Stimulated activated effector memory CD8-positive, alpha-beta T cell treated with anti-CD3 and anti-CD28 coated beads, Interleukin-12 subunit alpha, Interleukin-12 subunit beta, amount 100 ng/mL, for 72 hours (primary cell): ENCODE measurements around the gene FOXO6.
A peak's percentile ranks its signal among the peaks of the same experiment; 100 is the strongest.

Experiments
- ATAC-seq: fragments of 150-1000 bp; cut with Tn5 transposase; 2 replicates; pipeline ENCODE4 v1.10.0; 2021
- DNase-seq, 2 donors: peaks; one replicate each; pipeline ENCODE4 v3.0.0; 2021 to 2022; ENCODE audit warnings: low spot score in 2 of 2
- H3K27ac Mint-ChIP-seq: one replicate; pipeline ENCODE4 v1.8.0; 2022; ENCODE audit warnings: mild to moderate bottlenecking, mixed read lengths
- H3K36me3 Mint-ChIP-seq: one replicate; pipeline ENCODE4 v1.8.0; 2022; ENCODE audit warnings: mild to moderate bottlenecking, mixed read lengths
- H3K4me1 Mint-ChIP-seq: one replicate; pipeline ENCODE4 v1.8.0; 2022; ENCODE audit warnings: mixed read lengths
- H3K4me3 Mint-ChIP-seq: one replicate; pipeline ENCODE4 v1.8.0; 2022; ENCODE audit warnings: mild to moderate bottlenecking, mixed read lengths
- H3K9me3 Mint-ChIP-seq: one replicate; pipeline ENCODE4 v1.8.0; 2022; ENCODE audit warnings: mixed read lengths

Gene FOXO6

DNA sequence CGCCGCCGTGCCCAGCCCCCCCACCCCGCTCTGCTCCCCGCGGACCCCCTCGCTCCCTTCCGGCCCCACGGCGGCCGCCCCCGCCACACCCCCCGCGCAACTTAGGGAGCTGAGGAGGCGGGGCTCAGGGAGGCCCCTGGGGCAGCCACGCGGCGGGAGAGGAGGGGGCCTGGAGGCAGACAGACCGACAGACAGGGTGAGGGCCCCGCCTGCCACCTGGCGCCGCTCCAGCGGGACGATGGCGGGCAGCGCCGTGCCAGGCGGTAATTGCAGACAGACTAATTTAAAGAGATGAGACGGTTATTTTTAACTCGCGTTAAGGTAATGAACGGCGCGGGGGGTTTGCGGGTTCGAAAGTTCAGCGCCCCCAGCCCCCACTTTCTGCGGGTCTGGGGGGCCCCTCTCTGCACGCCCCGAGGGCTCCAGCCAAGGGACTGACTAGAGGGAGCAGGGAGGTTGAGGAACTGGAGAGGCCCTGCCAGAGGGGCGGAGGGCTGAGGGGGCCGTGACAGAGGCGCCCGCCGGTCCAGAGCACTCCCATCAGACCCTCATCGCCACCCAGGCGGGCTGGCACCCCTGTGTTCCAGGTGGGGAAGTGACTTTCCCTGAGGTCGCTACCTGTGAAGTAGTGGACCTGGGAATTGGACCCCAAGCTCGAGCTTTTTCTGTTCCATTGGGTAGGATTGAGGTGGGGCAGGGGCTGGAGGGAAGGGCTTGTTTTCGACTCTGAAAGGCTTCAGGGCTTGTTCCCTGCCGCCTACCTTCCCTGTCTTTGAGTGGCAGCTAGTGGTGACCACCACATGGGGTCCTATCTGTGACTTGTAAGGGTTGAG lies 5.4 kb downstream of the FOXO6 start:
- peak overlapping the region; percentile 59 for H3K4me3 Mint-ChIP-seq
- ATAC-seq (peak; percentile 11), DNase-seq (no peak)
- H3K4me1 Mint-ChIP-seq = peaks cover 33% of the 10 kb centered on the region
- no peaks in the 10 kb centered on the region for H3K9me3 Mint-ChIP-seq
- no peak overlapping the region for H3K27ac Mint-ChIP-seq
- peaks cover 5% of the 10 kb centered on the region for H3K36me3 Mint-ChIP-seq

DNA sequence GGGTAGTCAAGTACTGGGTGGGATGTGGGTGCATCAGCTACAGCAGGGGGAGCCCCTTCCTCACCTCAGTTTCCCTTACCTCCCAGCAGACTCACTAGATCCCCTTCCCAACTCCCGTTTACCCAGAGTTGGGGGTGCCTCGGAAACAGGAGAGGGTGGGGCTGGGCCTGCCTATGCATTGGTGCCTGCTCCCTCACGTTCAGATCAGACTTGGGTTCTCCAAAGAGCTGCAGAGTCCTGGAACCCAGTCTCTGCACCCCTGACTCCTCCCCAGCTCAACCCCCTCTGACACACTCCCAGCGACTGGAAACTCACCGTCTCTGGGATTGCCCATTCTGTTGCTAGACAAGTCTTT lies 6.0 kb downstream of the FOXO6 start:
- ATAC-seq = no peak
- Mint-ChIP-seq H3K27ac (no peak overlapping the region), H3K4me3 (peak overlapping the region; percentile 59), H3K36me3 (peaks cover 5% of the 10 kb centered on the region), H3K9me3 (no peaks in the 10 kb centered on the region), H3K4me1 (peaks cover 33% of the 10 kb centered on the region)
- no peak for DNase-seq

- ATAC-seq (no peak), DNase-seq (no peak)
- Mint-ChIP-seq H3K4me1 (peaks cover 23% of the 10 kb centered on the region), H3K9me3 (no peaks in the 10 kb centered on the region), H3K36me3 (peaks cover 5% of the 10 kb centered on the region), H3K27ac (no peak overlapping the region), H3K4me3 (no peak overlapping the region)
These were observed 7.1 kb downstream of the FOXO6 start for GRCh38 chr1:41368366-41368765.

DNA sequence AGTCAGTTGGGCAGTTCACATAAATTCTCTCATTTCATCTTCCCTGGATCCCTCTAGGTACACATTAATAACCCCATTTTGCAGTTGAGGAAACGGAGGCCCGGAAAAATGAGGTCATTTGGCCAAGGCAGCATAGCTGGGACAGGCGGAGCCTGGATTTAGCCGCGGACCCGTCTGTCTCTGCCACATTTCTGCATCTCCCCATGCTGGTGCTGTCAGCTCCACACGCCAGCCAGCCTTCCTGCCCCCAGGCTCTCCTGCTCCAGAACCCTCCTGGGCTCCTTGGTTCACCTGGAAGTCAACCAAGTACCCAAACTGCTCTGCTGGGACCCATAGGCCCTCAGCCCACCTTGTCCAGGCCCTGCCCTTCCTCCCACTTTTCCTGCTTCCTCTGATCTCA lies 7.6 kb downstream of the FOXO6 start:
- H3K36me3 Mint-ChIP-seq = peaks cover 5% of the 10 kb centered on the region
- peaks cover 18% of the 10 kb centered on the region for H3K4me1 Mint-ChIP-seq
- ATAC-seq (no peak), DNase-seq (no peak)
- H3K9me3 Mint-ChIP-seq = no peaks in the 10 kb centered on the region
- no peak overlapping the region for H3K27ac Mint-ChIP-seq
- H3K4me3 Mint-ChIP-seq = no peak overlapping the region

DNA sequence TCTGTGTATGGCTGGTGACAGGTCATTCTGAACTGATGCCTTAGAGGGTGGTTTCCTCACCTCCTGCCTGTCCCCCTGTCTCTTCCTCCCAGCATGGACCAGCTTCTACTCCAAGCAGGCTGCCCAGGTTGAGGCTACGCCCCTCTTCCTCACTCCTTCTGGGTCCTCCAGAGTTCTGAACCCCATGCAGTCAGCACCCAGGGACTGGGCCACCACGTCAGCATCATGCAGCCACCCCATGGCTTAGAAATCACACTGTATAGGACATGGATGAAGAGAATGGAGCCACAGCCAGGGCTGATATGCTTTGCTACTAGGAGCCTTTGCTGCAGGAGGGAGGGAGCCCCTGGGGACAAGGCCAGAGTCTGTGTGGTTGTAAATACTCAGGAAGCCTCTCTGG lies 8.3 kb downstream of the FOXO6 start:
- Mint-ChIP-seq H3K4me1 (peaks cover 15% of the 10 kb centered on the region), H3K36me3 (peaks cover 5% of the 10 kb centered on the region), H3K4me3 (no peak overlapping the region), H3K9me3 (no peaks in the 10 kb centered on the region), H3K27ac (no peak overlapping the region)
- DNase-seq (no peak), ATAC-seq (no peak)

DNA sequence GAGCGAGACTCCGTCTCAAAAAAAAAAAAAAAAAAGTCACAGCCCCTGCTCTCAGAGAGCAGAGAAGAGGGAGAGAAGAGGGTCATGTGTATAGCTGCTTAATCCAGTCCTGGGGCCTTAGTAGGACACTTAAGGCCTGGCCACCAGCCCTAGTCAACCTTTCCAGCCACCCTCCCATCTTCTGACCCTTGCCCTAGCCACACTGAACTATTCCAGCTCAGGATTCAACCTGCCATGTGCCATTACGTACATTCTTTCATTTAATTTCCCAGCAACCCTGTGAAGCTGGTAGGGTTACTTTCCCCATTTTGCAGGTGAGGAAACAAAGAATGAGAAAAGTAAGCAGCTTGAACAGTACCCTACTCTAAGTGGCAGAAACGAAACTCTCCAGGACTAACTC lies 9.0 kb downstream of the FOXO6 start:
- Mint-ChIP-seq H3K9me3 (no peaks in the 10 kb centered on the region), H3K4me1 (peaks cover 12% of the 10 kb centered on the region), H3K36me3 (peaks cover 5% of the 10 kb centered on the region), H3K27ac (no peak overlapping the region), H3K4me3 (no peak overlapping the region)
- no peak for ATAC-seq
- DNase-seq = no peak

DNA sequence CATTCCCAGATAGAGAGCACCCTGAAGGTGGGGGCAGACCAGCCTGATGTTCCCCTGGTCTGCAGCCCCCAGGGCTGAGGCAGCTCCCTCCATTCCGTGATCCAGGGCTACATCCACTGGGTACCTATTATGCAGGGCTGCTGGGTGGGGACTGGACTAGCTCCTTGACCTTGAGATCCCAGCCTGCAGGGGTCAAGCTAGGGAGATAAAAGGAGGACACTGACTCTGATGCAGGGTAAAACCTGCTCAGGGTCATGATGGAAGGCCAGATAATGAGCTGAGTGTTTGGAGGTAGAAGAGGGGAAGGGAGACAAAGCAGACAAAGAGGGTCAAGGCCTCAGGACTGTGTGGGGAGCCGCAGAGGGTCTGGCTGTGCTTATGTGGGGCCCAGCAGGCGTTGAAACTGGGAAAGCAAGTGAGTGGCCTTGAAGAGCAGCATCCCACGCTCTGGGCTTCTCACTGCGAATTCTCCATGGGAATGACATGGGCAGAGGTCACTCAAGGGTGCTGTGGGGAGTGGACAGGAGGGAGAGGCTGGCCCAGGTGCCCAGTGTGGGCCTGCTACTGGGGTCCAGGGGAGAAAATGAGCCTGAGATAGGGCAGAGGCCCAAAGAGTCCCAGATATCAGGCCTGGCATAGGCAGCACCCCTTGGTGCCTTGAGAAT lies 9.7 kb downstream of the FOXO6 start:
- DNase-seq (no peak), ATAC-seq (no peak)
- Mint-ChIP-seq H3K36me3 (peaks cover 5% of the 10 kb centered on the region), H3K4me1 (peaks cover 5% of the 10 kb centered on the region), H3K9me3 (no peaks in the 10 kb centered on the region), H3K4me3 (no peak overlapping the region), H3K27ac (no peak overlapping the region)

DNA sequence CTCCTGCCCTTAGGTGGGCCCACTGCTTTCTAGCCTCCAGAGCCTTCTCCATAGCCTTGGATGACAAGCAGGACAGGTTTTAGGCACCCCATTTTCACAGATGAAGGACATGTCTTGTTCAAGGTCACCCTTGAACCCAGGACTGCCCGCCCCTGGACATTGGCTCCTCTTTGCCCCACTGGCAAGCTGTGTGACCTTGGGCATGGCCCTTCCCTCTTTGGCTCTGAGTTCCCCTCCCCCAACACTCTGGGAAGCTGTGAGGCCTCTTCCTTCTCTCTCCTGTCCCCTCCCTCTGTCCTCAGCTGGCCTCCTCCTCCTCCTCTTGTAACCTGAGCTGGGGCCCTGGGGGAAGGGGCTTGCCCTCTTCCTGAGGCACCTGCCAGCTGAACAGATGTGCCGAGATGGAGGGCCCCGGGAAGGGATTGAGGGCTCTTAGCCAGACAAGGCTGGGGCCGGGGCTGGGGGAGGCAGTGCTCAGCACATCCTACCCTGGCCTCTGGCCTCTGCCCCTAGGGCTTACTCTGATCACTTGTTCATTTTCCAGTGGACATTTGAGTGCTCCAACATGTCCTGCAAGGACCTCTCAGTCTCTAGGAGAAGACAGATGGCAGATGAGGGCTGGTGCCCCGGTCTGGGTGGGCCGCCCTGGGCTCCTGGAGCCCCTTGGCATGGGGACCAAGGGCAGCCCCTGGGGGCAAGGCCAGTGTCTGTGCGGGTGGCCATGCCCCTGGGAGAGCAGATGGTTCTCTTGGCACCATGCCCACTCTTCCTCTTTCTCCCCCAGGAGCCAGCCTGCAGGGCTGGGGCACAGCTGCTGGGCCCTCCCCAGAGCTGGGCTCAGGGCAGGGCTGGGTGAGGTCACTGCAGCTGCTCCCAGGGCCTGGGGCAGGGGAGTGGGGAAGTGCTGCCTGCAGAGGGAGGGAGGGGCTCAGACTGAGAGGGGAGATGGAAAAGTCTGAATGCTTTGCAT lies 10.7 kb downstream of the FOXO6 start:
- H3K4me3 Mint-ChIP-seq = no peak overlapping the region
- peaks cover 5% of the 10 kb centered on the region for H3K36me3 Mint-ChIP-seq
- H3K9me3 Mint-ChIP-seq = no peaks in the 10 kb centered on the region
- ATAC-seq (no peak), DNase-seq (no peak)
- no peak overlapping the region for H3K27ac Mint-ChIP-seq
- H3K4me1 Mint-ChIP-seq = peaks cover 5% of the 10 kb centered on the region

DNA sequence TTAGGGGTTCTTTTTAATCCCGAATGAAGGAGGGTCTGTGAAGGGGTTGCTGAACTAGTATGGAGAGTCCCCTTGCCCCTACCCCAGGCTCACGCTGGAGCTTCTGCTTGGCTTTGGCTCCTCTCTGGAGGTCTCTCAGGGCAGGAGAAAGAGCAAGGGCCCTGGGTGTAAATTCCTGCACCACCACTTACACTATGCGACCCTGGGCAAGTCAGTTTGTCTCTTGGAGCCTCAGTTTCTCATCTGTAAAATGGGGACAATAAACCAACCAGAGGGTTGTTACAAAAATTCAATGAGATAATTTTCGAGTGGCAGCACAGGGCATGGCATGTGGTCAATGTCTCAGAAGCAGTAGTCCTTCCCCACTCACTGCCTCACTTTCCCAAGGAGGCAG lies 11.4 kb downstream of the FOXO6 start:
- DNase-seq (no peak), ATAC-seq (no peak)
- Mint-ChIP-seq H3K9me3 (no peaks in the 10 kb centered on the region), H3K36me3 (peaks cover 5% of the 10 kb centered on the region), H3K4me3 (no peak overlapping the region), H3K4me1 (no peaks in the 10 kb centered on the region), H3K27ac (peak overlapping the region; percentile 8)

DNA sequence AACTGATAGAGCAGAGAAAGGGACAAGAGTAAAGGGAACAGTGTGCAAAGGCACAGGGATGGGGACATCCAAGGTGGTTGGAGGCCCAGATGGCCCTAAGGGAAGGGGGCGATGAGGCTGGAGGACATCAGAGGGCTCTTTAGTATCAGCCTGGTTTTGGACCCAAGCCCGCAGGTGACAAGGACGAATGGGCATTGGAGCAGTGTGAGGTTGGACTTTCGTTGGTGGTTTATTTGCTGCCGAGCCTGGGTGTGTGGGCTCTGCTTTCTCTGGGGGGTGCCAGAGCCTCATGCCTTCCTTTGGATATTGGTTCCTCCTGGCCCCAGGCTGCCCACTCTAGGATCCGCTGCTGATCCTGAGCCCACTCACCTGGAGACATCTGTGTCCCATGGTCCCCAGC lies 12.1 kb downstream of the FOXO6 start:
- no peaks in the 10 kb centered on the region for H3K4me1 Mint-ChIP-seq
- H3K27ac Mint-ChIP-seq = no peak overlapping the region
- H3K9me3 Mint-ChIP-seq = no peaks in the 10 kb centered on the region
- no peak for ATAC-seq
- H3K36me3 Mint-ChIP-seq = peaks cover 5% of the 10 kb centered on the region
- no peak for DNase-seq
- no peak overlapping the region for H3K4me3 Mint-ChIP-seq

DNA sequence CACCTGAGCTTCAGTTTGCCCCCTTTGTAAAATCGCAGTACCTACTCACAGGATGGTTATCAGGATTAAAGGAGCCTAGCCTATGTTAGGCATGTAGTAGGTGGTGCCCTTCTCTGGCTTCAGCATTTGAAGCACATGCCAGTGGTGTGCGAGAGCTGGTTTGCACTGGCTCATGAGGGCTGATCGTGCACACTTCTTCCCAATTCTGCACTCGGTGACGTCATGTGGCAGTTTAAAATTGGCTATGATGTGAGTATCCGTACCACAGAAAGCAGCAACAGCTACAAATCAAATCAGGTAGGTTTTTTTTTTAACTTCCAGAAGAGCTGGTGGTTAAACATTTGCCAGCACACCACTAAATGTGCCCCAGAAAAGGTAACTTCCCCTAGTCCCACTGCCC lies 13.5 kb downstream of the FOXO6 start:
- H3K9me3 Mint-ChIP-seq = no peaks in the 10 kb centered on the region
- ATAC-seq = no peak
- peaks cover under 1% of the 10 kb centered on the region for H3K36me3 Mint-ChIP-seq
- H3K27ac Mint-ChIP-seq = no peak overlapping the region
- DNase-seq = no peak
- no peaks in the 10 kb centered on the region for H3K4me1 Mint-ChIP-seq
- H3K4me3 Mint-ChIP-seq = no peak overlapping the region

DNA sequence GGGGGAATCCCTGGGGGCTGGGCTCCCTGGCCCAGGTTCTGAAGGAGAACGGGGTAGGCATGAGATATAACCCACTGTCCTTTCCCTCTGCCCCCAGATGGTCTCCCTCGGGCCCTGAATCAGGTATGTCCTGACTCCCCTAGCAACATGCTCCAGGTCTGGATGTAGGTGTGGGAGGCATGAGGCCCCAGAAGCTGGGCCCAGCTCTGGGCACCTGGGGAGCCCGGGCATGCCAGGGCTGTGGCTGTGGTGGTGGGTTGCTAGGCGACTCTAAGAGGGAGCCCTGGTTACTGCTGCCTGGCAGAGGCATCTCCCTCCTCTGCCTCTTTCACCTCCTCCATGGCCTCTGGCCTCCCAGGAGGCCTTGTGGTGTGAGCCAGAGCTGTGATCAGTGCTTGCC lies 16.2 kb downstream of the FOXO6 start:
- no peak overlapping the region for H3K4me3 Mint-ChIP-seq
- ATAC-seq = no peak
- no peaks in the 10 kb centered on the region for H3K36me3 Mint-ChIP-seq
- no peaks in the 10 kb centered on the region for H3K9me3 Mint-ChIP-seq
- no peak overlapping the region for H3K27ac Mint-ChIP-seq
- DNase-seq = no peak
- H3K4me1 Mint-ChIP-seq = peaks cover 10% of the 10 kb centered on the region

DNA sequence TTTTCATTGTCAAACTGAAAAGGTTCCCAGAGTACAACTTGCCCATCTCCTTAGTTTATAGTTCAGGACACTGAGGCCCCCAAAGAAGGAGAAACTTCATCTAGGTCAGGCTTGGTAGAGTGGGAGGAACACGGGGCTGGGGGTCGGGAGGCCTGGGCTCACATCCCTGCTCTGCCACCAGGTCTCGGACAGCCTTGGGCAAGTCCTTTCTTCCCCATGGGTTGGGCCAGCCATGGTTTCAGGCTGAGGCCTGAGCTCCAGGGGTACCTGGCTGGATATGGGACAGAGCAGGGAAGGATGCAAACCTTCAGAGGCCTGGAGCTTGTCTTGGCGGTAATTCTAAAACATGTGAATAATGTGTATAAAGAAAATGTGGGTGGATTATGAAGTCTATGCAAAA lies 17.0 kb downstream of the FOXO6 start:
- H3K4me3 Mint-ChIP-seq = no peak overlapping the region
- peaks cover 14% of the 10 kb centered on the region for H3K4me1 Mint-ChIP-seq
- no peak overlapping the region for H3K27ac Mint-ChIP-seq
- no peak for DNase-seq
- no peaks in the 10 kb centered on the region for H3K36me3 Mint-ChIP-seq
- ATAC-seq = no peak
- no peaks in the 10 kb centered on the region for H3K9me3 Mint-ChIP-seq

GRCh38 chr1:41378999-41379737 lies 17.9 kb downstream of the FOXO6 start:
- no peak for DNase-seq
- Mint-ChIP-seq H3K9me3 (no peaks in the 10 kb centered on the region), H3K4me3 (no peak overlapping the region), H3K4me1 (peaks cover 22% of the 10 kb centered on the region), H3K27ac (no peak overlapping the region), H3K36me3 (no peaks in the 10 kb centered on the region)
- ATAC-seq = no peak

DNA sequence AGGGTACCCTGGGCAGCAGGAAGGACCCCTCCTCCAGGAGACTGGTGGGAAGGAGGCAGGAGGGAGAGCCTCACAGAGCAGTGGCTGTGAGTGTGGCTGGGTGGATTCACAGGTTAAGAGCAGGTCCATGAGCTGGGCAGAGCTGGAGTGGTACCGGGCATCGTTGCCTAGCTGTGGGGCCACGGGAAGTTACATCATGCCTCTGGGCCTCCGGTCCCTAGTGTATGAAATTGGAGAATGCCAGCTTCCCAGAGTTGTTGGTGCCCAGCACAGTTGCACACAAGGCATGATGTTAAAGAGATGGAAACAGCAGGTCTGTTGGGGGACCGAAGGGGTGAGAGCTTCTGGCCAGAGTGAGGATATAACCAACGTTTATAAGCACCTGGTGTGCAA lies 18.5 kb downstream of the FOXO6 start:
- H3K4me1 Mint-ChIP-seq = peaks cover 22% of the 10 kb centered on the region
- H3K27ac Mint-ChIP-seq = no peak overlapping the region
- H3K36me3 Mint-ChIP-seq = no peaks in the 10 kb centered on the region
- no peak for DNase-seq
- H3K9me3 Mint-ChIP-seq = no peaks in the 10 kb centered on the region
- ATAC-seq = no peak
- no peak overlapping the region for H3K4me3 Mint-ChIP-seq
